K562 (cell line): Measurements from ENCODE around the gene KCNK3. TPM values are rescaled to one million over a fixed set of nuclear protein-coding genes. Genes with fewer than 3 reads are reported as not detected.

Source experiments
- AFF1 ChIP-seq, 2 experiments: fragments of 450-650 bp; IDR thresholded peaks; 2 replicates each; pipeline ENCODE4 v1.6.1; 2018; ENCODE audit warnings: mild to moderate bottlenecking in 2 of 2, low read depth in 1 of 2; ENCODE audit not compliant: partially characterized antibody in 2 of 2
- ARHGAP35 ChIP-seq: fragments of 450-650 bp; IDR thresholded peaks from 2 replicates; pipeline ENCODE4 v1.6.1; 2018; ENCODE audit not compliant: partially characterized antibody
- CHD1 ChIP-seq: fragments of 200-600 bp; sonication (generic); IDR thresholded peaks from one replicate; pipeline ENCODE4 v1.6.1; 2012; ENCODE audit warnings: mild to moderate bottlenecking, moderate library complexity, low read length, inconsistent platforms
- CHD4 ChIP-seq: fragments of 200-600 bp; sonication (generic); IDR thresholded peaks from 3 replicates; pipeline ENCODE4 v1.6.1; 2012; ENCODE audit warnings: low read depth, mild to moderate bottlenecking, mixed read lengths, low read length, inconsistent platforms; ENCODE audit not compliant: insufficient read depth, insufficient replicate concordance, poor library complexity, severe bottlenecking
- ELF1 ChIP-seq: fragments of 200-800 bp; sonication (Bioruptor generic); IDR thresholded peaks from 2 replicates; pipeline ENCODE4 v1.6.1; 2016; ENCODE audit warnings: missing genetic modification characterization, missing compliant biosample characterization
- EP400 ChIP-seq: fragments of 450-650 bp; IDR thresholded peaks from 2 replicates; pipeline ENCODE4 v1.6.1; 2017; ENCODE audit warnings: antibody characterized with exemption, mild to moderate bottlenecking, moderate library complexity
- HDAC8 ChIP-seq: fragments of 450-650 bp; IDR thresholded peaks from 2 replicates; pipeline ENCODE4 v1.6.1; 2016; ENCODE audit warnings: mild to moderate bottlenecking, missing genetic modification characterization, moderate library complexity, missing compliant biosample characterization
- IRF2 ChIP-seq: sonication (generic); formaldehyde crosslinking; IDR thresholded peaks from 2 replicates; pipeline ENCODE4 v1.8.1; 2022; ENCODE audit warnings: mild to moderate bottlenecking, missing genetic modification reagents
- MAFF ChIP-seq: IDR thresholded peaks from 2 replicates; pipeline ENCODE4 v1.6.1; 2012; ENCODE audit warnings: low read length, improper control_type of control experiment
- NR2C2 ChIP-seq, 2 experiments: fragments of 200-800 bp in 1 of 2; sonication (Bioruptor generic) in 1 of 2; sonication (generic) in 1 of 2; formaldehyde crosslinking in 1 of 2; IDR thresholded peaks; 2 replicates each; pipeline versions ENCODE4 v1.6.1 to v1.8.0; 2016 to 2022; ENCODE audit warnings: mild to moderate bottlenecking in 1 of 2, missing compliant biosample characterization in 1 of 2, missing genetic modification characterization in 1 of 2, missing genetic modification reagents in 1 of 2
- PHF21A ChIP-seq: fragments of 450-650 bp; IDR thresholded peaks from 2 replicates; pipeline ENCODE4 v1.6.1; 2017; ENCODE audit warnings: low read depth, borderline replicate concordance
- RAD51 ChIP-seq: fragments of 450-650 bp; IDR thresholded peaks from 2 replicates; pipeline ENCODE4 v1.7.1; 2016; ENCODE audit warnings: low read depth, mild to moderate bottlenecking, borderline replicate concordance
- THRA ChIP-seq: fragments of 450-650 bp; IDR thresholded peaks from 2 replicates; pipeline ENCODE4 v1.6.1; 2017; ENCODE audit warnings: mild to moderate bottlenecking, moderate library complexity
- ZBTB2 ChIP-seq: fragments of 450-650 bp; IDR thresholded peaks from 2 replicates; pipeline ENCODE4 v1.6.1; 2016; ENCODE audit warnings: antibody characterized with exemption
- ZC3H8 ChIP-seq: fragments of 450-650 bp; IDR thresholded peaks from 2 replicates; pipeline ENCODE4 v1.6.1; 2017
- ZNF143 ChIP-seq: sonication (generic); formaldehyde crosslinking; IDR thresholded peaks from 2 replicates; pipeline ENCODE4 v1.9.0; 2022; ENCODE audit warnings: mild to moderate bottlenecking, missing genetic modification reagents
- ZNF449 ChIP-seq: fragments of 250-450 bp; sonication (Bioruptor Pico); IDR thresholded peaks from 2 replicates; pipeline ENCODE4 v1.8.0; 2022; ENCODE audit warnings: moderate library complexity, mild to moderate bottlenecking, inconsistent platforms
- ZNF551 ChIP-seq: fragments of 250-450 bp; sonication (Bioruptor Pico); IDR thresholded peaks from 2 replicates; pipeline ENCODE4 v1.5.0; 2021; ENCODE audit warnings: mild to moderate bottlenecking, moderate library complexity
- ZNF696 ChIP-seq: fragments of 250-450 bp; sonication (Bioruptor Pico); conservative IDR thresholded peaks from 2 replicates; pipeline ENCODE4 v1.4.0; 2020; ENCODE audit warnings: mild to moderate bottlenecking, moderate library complexity
- ZNF717 ChIP-seq: fragments of 250-450 bp; sonication (Bioruptor Pico); IDR thresholded peaks from 2 replicates; pipeline ENCODE4 v1.5.0; 2021
- polyA plus RNA-seq, 8 experiments: library from polyadenylated mRNA; depleted of rRNA in 4 of 8; stranded (reverse) in 5 of 8; unstranded in 3 of 8; fragments of >200 nt; fragmentation: Nextera tagmentation in 2 of 8; fragmentation: Illumina TruSeq in 1 of 8; extraction: Ambion mirVana in 2 of 8; extraction: Trizol in 1 of 8; gene quantifications; 2 replicates each; pipeline versions ENCODE4 v1.2.1 to v1.2.3, GENCODE V29; 2011 to 2014; ENCODE audit warnings: inconsistent platforms in 1 of 8, missing spikeins in 1 of 8
- total RNA-seq, 7 experiments: library from RNA; depleted of rRNA in 6 of 7; stranded (reverse); fragments of >200 nt in 6 of 7; fragmentation: Illumina TruSeq in 2 of 7; extraction: Trizol in 2 of 7; gene quantifications; 2 replicates each; pipeline versions ENCODE4 v1.2.1 to v1.2.3, GENCODE V29; 2011 to 2021; ENCODE audit warnings: low replicate concordance in 1 of 7

Gene KCNK3
- total and polyA plus RNA-seq, 9 of the 15 experiments (the other 6 are each of a cell fraction or from before 2014, with no cell fraction given): 0.01 to 0.20 (median 0.07) TPM; not detected in 5

GRCh38 chr2:26769089-26769761 is 76.7 kb downstream of the KCNK3 start (continued):
- TF ChIP-seq ELF1: peak; percentile 68
- TF ChIP-seq EP400: peak; percentile 91
- peak; percentile 79; the same call in 1 of the 2 replicates for TF ChIP-seq PHF21A
- no peak for TF ChIP-seq CHD1
- no peak for TF ChIP-seq ZNF551 (CRISPR knock-in tag)
- TF ChIP-seq ZBTB2: peak; percentile 53
- peak; percentile 84 for TF ChIP-seq NR2C2 (CRISPR knock-in tag; IDR thresholded peaks at IDR 0.05)
- peak; percentile 69 for TF ChIP-seq NR2C2 (tag; IDR thresholded peaks at IDR 0.05)
- TF ChIP-seq MAFF: peak; percentile 75
- TF ChIP-seq RAD51: peak; percentile 48; the same call in 1 of the 2 replicates
- TF ChIP-seq ARHGAP35: no peak
- peak; percentile 61; the same call in 1 of the 2 replicates for TF ChIP-seq HDAC8 (tag)
- TF ChIP-seq ZNF717: no peak
- TF ChIP-seq ZNF449 (CRISPR knock-in tag): 0 out of 2 replicates have a peak, but pooled peaks have one; percentile 62
- no peak for TF ChIP-seq CHD4
- 0 out of 2 replicates have a peak, but pooled peaks have one; percentile 27 for TF ChIP-seq ZC3H8
- TF ChIP-seq ZNF143 (CRISPR knock-in tag): peak; percentile 81
- peak; percentile 70 to 74 for TF ChIP-seq AFF1 (IDR thresholded peaks at IDR 0.05; ENCODE audit: low read depth in 1 of 2, partially characterized antibody in 2 of 2)
- no peak for TF ChIP-seq THRA
- no peak for TF ChIP-seq ZNF696
- TF ChIP-seq IRF2: no peak
